Gastrocnemius medialis (tissue), 4 donors: Measurements from ENCODE around the gene TLR6. TPM values are rescaled to one million over a fixed set of nuclear protein-coding genes. Genes with fewer than 3 reads are reported as not detected.

ENCODE experiments used
- ATAC-seq, 2 donors: fragments of 150-250 bp; one replicate each; pipeline ENCODE4 v1.9.1; 2016
- DNase-seq, 2 donors: peaks; one replicate each; pipeline ENCODE4 v3.0.0-alpha.2; 2019
- H3K27ac ChIP-seq, 4 donors: fragments of 200-600 bp; sonication (generic); 1 replicate in 1 of 4; 2 replicates in 3 of 4; pipeline ENCODE4 v1.5.1; 2016 to 2018; ENCODE audit warnings: mild to moderate bottlenecking in 2 of 4, moderate library complexity in 1 of 4
- H3K27me3 ChIP-seq, 3 donors: fragments of 200-600 bp; sonication (generic) in 2 of 3; 1 replicate in 1 of 3; 2 replicates in 2 of 3; pipeline versions ENCODE4 v1.5.1 to v1.6.0; 2016 to 2019; ENCODE audit warnings: mild to moderate bottlenecking in 1 of 3, moderate library complexity in 1 of 3
- H3K36me3 ChIP-seq, 2 donors: fragments of 200-600 bp; sonication (generic) in 1 of 2; one replicate each; pipeline ENCODE4 v1.5.1; 2017 to 2018
- H3K4me1 ChIP-seq, 2 donors: fragments of 200-600 bp; sonication (generic) in 1 of 2; one replicate each; pipeline ENCODE4 v1.5.1; 2016 to 2017; ENCODE audit warnings: mild to moderate bottlenecking in 2 of 2
- H3K4me3 ChIP-seq, 4 donors: fragments of 200-600 bp; sonication (generic) in 3 of 4; 1 replicate in 1 of 4; 2 replicates in 3 of 4; pipeline ENCODE4 v1.5.1; 2016 to 2019; ENCODE audit warnings: mild to moderate bottlenecking in 2 of 4
- H3K9me3 ChIP-seq, 3 donors: fragments of 200-600 bp; sonication (generic) in 2 of 3; 1 replicate in 1 of 3; 2 replicates in 2 of 3; pipeline ENCODE4 v1.5.1; 2016 to 2019
- POLR2A ChIP-seq, 2 donors: fragments of 450-650 bp; IDR thresholded peaks; one replicate each; pipeline ENCODE4 v1.6.1; 2017; ENCODE audit warnings: antibody characterized with exemption in 2 of 2, mild to moderate bottlenecking in 2 of 2, moderate library complexity in 2 of 2
- in situ Hi-C, 4 donors: fragments of 200-750 bp; cut with MboI; loops; one replicate each; pipeline versions ENCODE4 v1.15.0 to v1.8.0; 2017; ENCODE audit warnings: low sequenced_read_pairs in 4 of 4
- intact Hi-C: fragments of 100-400 bp; cut with DNase I; formaldehyde crosslinking; loops from one replicate; pipeline ENCODE4 v1.15.1; 2023; ENCODE audit warnings: low total_unique reads
- total RNA-seq, 4 donors: library from RNA; depleted of rRNA; stranded (reverse); fragments of >200 nt; gene quantifications; one replicate each; pipeline versions ENCODE4 v1.1.0 to v1.2.3, GENCODE V29; 2016
- TF ChIP-seq, protein P1 (sequence below), 5 experiments: fragments of 450-650 bp in 3 of 5; fragments of 200-600 bp in 2 of 5; sonication (generic) in 2 of 5; IDR thresholded peaks in 4 of 5; conservative IDR thresholded peaks in 1 of 5; 1 replicate in 4 of 5; 2 replicates in 1 of 5; pipeline ENCODE4 v1.5.1; 2016 to 2019; ENCODE audit warnings: antibody characterized with exemption in 5 of 5, mild to moderate bottlenecking in 3 of 5, moderate library complexity in 3 of 5

TLR6 gene
- total RNA-seq, 4 donors from 2014 or later: 0.29 to 0.75 (median 0.48) TPM

DNA sequence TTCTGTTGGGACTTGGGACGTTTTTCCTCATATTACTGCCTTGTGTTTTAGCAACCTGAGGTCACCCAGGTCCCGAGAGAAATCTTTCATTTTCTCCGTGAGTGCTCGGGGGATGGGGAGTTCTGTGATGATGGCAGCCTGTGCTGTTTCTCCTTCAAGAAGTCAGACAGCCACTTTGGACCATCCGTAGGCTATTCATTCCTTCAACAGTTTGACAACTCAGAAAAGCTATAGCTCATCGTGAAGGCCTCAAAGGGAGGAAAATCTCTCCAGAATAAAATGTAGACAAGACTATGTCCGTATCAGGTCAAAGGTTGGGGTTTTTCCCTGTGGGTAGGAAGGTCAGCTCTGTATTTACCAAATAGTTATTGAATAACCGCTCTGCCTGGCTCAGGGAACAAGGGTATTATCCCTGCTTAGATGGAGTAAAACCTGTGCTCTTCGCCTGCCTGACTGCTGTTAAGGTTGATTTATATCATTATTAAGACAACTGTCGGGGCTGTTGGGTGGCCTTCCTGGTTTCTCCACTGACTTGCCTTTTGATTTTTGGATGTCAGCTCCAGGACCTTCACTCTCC is 47.6 kb upstream of the TLR6 start:
- Histone ChIP-seq H3K27ac (no peak overlapping the region), H3K4me1 (no peaks in the 10 kb centered on the region), H3K9me3 (no peaks in the 10 kb centered on the region), H3K4me3 (no peak overlapping the region), H3K36me3 (peaks cover 2 to 36% of the 10 kb centered on the region in 2 donors), H3K27me3 (no peaks in the 10 kb centered on the region)
- ATAC-seq: no peak
- in situ Hi-C loops: loop anchor here in 3 of 4 donors (5.0 to 10.0 kb wide), 2 partner anchors 211 to 233 kb away; no protein-coding TSS in a partner anchor
- DNase-seq: no peak
- no peak for TF ChIP-seq POLR2A (IDR thresholded peaks at IDR 0.05)
- TF ChIP-seq, protein P1, sequence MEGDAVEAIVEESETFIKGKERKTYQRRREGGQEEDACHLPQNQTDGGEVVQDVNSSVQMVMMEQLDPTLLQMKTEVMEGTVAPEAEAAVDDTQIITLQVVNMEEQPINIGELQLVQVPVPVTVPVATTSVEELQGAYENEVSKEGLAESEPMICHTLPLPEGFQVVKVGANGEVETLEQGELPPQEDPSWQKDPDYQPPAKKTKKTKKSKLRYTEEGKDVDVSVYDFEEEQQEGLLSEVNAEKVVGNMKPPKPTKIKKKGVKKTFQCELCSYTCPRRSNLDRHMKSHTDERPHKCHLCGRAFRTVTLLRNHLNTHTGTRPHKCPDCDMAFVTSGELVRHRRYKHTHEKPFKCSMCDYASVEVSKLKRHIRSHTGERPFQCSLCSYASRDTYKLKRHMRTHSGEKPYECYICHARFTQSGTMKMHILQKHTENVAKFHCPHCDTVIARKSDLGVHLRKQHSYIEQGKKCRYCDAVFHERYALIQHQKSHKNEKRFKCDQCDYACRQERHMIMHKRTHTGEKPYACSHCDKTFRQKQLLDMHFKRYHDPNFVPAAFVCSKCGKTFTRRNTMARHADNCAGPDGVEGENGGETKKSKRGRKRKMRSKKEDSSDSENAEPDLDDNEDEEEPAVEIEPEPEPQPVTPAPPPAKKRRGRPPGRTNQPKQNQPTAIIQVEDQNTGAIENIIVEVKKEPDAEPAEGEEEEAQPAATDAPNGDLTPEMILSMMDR (IDR thresholded peaks at IDR 0.05 in 4 of 5, conservative IDR thresholded peaks at IDR 0.05 in 1 of 5): no peak
- intact Hi-C loops: no loop called here

DNA sequence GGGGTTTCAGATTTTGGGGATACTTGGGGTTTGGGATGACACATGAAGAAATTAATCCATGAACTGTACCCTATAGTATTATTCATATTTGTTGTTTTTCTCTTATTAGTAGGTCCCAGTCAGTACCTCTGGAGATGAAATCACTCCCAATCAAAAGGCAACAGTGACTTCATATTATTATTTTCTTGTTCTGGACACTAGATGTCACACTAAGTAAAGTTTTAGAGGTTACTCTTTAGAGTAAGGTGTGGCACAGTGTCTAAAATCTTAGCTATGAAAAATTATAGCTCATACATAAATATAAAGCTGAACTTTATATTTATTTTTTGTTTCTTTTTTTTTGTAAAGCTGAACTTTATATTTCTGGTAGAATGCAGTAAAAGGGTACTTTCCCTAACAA is 46.1 kb upstream of the TLR6 start:
- H3K36me3 ChIP-seq: peaks cover 2 to 23% of the 10 kb centered on the region in 2 donors
- no peak for DNase-seq
- H3K27ac ChIP-seq: no peak overlapping the region
- peak in 1 of 2 donors; percentile 62 for ATAC-seq
- no peak for TF ChIP-seq POLR2A (IDR thresholded peaks at IDR 0.05)
- TF ChIP-seq, protein P1 (IDR thresholded peaks at IDR 0.05 in 4 of 5, conservative IDR thresholded peaks at IDR 0.05 in 1 of 5): peak in 3 of 5 experiments; percentile 21 to 36 (median 25)
- no peaks in the 10 kb centered on the region for H3K4me1 ChIP-seq
- intact Hi-C loops: loop anchor here (2.0 kb wide), 1 partner anchor 232 kb away; no protein-coding TSS in a partner anchor
- no peaks in the 10 kb centered on the region for H3K27me3 ChIP-seq
- no peaks in the 10 kb centered on the region for H3K9me3 ChIP-seq
- in situ Hi-C loops: loop anchor here in 3 of 4 donors (5.0 to 10.0 kb wide), 2 partner anchors 212 to 235 kb away; no protein-coding TSS in a partner anchor
- no peak overlapping the region for H3K4me3 ChIP-seq

DNA sequence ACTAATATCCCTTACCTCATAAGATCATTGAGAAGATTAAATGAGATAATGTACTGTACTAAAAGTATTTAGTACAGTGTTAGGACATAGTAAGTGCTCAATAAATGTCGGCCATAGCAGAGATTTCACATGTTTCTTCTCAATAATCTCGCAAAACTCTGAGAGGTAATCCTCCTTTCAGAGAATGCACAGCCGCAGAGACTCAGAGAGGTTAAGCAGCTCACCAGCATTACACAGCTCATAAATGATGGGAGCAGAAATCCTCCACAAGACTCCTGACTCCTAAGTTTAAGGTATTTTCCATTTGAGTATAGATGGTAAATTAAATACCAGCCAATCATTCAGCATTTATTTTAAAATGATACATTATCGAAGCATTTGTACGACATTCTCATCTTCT is 45.6 kb upstream of the TLR6 start:
- DNase-seq (no peak), ATAC-seq (no peak)
- H3K27me3 ChIP-seq: no peaks in the 10 kb centered on the region
- in situ Hi-C loops (loop anchor here in 3 of 4 donors (5.0 to 10.0 kb wide), 2 partner anchors 213 to 235 kb away; no protein-coding TSS in a partner anchor), intact Hi-C loops (loop anchor here (2.0 kb wide), 1 partner anchor 233 kb away; no protein-coding TSS in a partner anchor)
- no peaks in the 10 kb centered on the region for H3K4me1 ChIP-seq
- H3K9me3 ChIP-seq: no peaks in the 10 kb centered on the region
- H3K27ac ChIP-seq: no peak overlapping the region
- no peak for TF ChIP-seq POLR2A (IDR thresholded peaks at IDR 0.05)
- TF ChIP-seq, protein P1 (IDR thresholded peaks at IDR 0.05 in 4 of 5, conservative IDR thresholded peaks at IDR 0.05 in 1 of 5): no peak
- H3K4me3 ChIP-seq: no peak overlapping the region
- peaks cover 2 to 19% of the 10 kb centered on the region in 2 donors for H3K36me3 ChIP-seq

DNA sequence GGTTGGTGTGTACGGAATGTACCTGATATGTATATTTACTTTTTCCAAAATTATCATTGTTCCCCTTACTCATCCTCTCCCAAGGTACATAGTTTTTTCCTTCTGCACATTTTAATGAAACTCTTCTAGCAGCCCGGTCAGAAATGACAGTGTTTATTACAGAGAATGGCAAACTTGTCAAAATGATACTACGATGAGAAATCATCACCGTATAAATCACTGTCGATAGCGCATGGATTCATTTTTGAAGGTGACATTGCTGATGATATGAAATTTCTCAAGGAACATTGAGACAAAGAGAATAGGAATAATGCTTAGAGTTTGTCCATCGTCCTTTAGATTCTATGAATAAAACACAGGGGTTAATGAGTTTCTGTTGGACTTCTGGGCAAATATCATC is 41.6 kb upstream of the TLR6 start:
- no peaks in the 10 kb centered on the region for H3K27me3 ChIP-seq
- no peak for DNase-seq
- H3K9me3 ChIP-seq: no peaks in the 10 kb centered on the region
- no peaks in the 10 kb centered on the region for H3K4me1 ChIP-seq
- no peak overlapping the region for H3K4me3 ChIP-seq
- no peak for ATAC-seq
- no peak for TF ChIP-seq POLR2A (IDR thresholded peaks at IDR 0.05)
- TF ChIP-seq, protein P1 (IDR thresholded peaks at IDR 0.05 in 4 of 5, conservative IDR thresholded peaks at IDR 0.05 in 1 of 5): no peak
- in situ Hi-C loops (loop anchor here in 2 of 4 donors (10.0 kb wide), 1 partner anchor 237 kb away; no protein-coding TSS in a partner anchor), intact Hi-C loops (no loop called here)
- no peak overlapping the region for H3K27ac ChIP-seq
- no peaks in the 10 kb centered on the region for H3K36me3 ChIP-seq
